ENCODE results near the gene RASD1. TPM values are rescaled to one million over a fixed set of nuclear protein-coding genes. Genes with fewer than 3 reads are reported as not detected.

The RASD1 gene
- total RNA-seq, 1 experiment from 2014 or later: not detected

- no TSS peak for BruUV-seq (replicated peaks)
- CTCF ChIA-PET: interaction anchor here (1.1 kb wide), 1 partner anchor 24 kb away, joined by 3 read pairs; no protein-coding TSS in a partner anchor
- Mint-ChIP-seq H3K27me3 (ENCODE audit: unreplicated experiment) (no peaks in the 10 kb centered on the region), H3K27ac (ENCODE audit: unreplicated experiment) (no peak overlapping the region), H3K4me1 (ENCODE audit: low read depth, unreplicated experiment) (no peaks in the 10 kb centered on the region), H3K9me3 (ENCODE audit: low read depth, unreplicated experiment) (no peaks in the 10 kb centered on the region), H3K36me3 (ENCODE audit: insufficient read depth, unreplicated experiment) (no peaks in the 10 kb centered on the region), H3K4me3 (ENCODE audit: low read depth, unreplicated experiment) (no peak overlapping the region)
- TF ChIP-seq CTCF (IDR thresholded peaks at IDR 0.05; ENCODE audit: unreplicated experiment): no peak
- no peak for DNase-seq
- intact Hi-C loops (cut with micrococcal nuclease; ENCODE audit: unreplicated experiment): no loop called here
These were observed 18.3 kb upstream of the RASD1 start for GRCh38 chr17:17514361-17514992.

GRCh38 chr17:17513626-17514025, 17.4 kb upstream of the RASD1 start:
- H3K36me3 Mint-ChIP-seq (ENCODE audit: insufficient read depth, unreplicated experiment): no peaks in the 10 kb centered on the region
- CTCF ChIA-PET: interaction anchor here (1.1 kb wide), 1 partner anchor 25 kb away, joined by 3 read pairs; no protein-coding TSS in a partner anchor
- no peak for DNase-seq
- TF ChIP-seq CTCF (IDR thresholded peaks at IDR 0.05; ENCODE audit: unreplicated experiment): no peak
- no peaks in the 10 kb centered on the region for H3K4me1 Mint-ChIP-seq (ENCODE audit: low read depth, unreplicated experiment)
- no peak overlapping the region for H3K4me3 Mint-ChIP-seq (ENCODE audit: low read depth, unreplicated experiment)
- intact Hi-C loops (cut with micrococcal nuclease; ENCODE audit: unreplicated experiment): no loop called here
- H3K27ac Mint-ChIP-seq (ENCODE audit: unreplicated experiment): no peak overlapping the region
- H3K9me3 Mint-ChIP-seq (ENCODE audit: low read depth, unreplicated experiment): no peaks in the 10 kb centered on the region
- no TSS peak for BruUV-seq (replicated peaks)
- H3K27me3 Mint-ChIP-seq (ENCODE audit: unreplicated experiment): no peaks in the 10 kb centered on the region

- H3K9me3 Mint-ChIP-seq (ENCODE audit: low read depth, unreplicated experiment): no peaks in the 10 kb centered on the region
- intact Hi-C loops (cut with micrococcal nuclease; ENCODE audit: unreplicated experiment): no loop called here
- no peak for TF ChIP-seq CTCF (IDR thresholded peaks at IDR 0.05; ENCODE audit: unreplicated experiment)
- no peaks in the 10 kb centered on the region for H3K27me3 Mint-ChIP-seq (ENCODE audit: unreplicated experiment)
- no peak overlapping the region for H3K4me3 Mint-ChIP-seq (ENCODE audit: low read depth, unreplicated experiment)
- no peaks in the 10 kb centered on the region for H3K36me3 Mint-ChIP-seq (ENCODE audit: insufficient read depth, unreplicated experiment)
- no TSS peak for BruUV-seq (replicated peaks)
- no peak overlapping the region for H3K27ac Mint-ChIP-seq (ENCODE audit: unreplicated experiment)
- H3K4me1 Mint-ChIP-seq (ENCODE audit: low read depth, unreplicated experiment): no peaks in the 10 kb centered on the region
- CTCF ChIA-PET: interaction anchor here (0.6 kb wide), 1 partner anchor 1194 kb away, joined by 6 read pairs; no protein-coding TSS in a partner anchor
- no peak for DNase-seq
These were observed 16.7 kb upstream of the RASD1 start for GRCh38 chr17:17512866-17513265.

GRCh38 chr17:17511881-17512858, 16.0 kb upstream of the RASD1 start:
- no peaks in the 10 kb centered on the region for H3K27me3 Mint-ChIP-seq (ENCODE audit: unreplicated experiment)
- H3K4me3 Mint-ChIP-seq (ENCODE audit: low read depth, unreplicated experiment): no peak overlapping the region
- no peak overlapping the region for H3K27ac Mint-ChIP-seq (ENCODE audit: unreplicated experiment)
- CTCF ChIA-PET: interaction anchor here (0.6 to 1.4 kb wide), 2 partner anchors 15 to 1193 kb away, joined by 5 to 6 read pairs; no protein-coding TSS in a partner anchor
- peak; percentile 50 for DNase-seq
- H3K9me3 Mint-ChIP-seq (ENCODE audit: low read depth, unreplicated experiment): no peaks in the 10 kb centered on the region
- no peaks in the 10 kb centered on the region for H3K36me3 Mint-ChIP-seq (ENCODE audit: insufficient read depth, unreplicated experiment)
- no TSS peak for BruUV-seq (replicated peaks)
- intact Hi-C loops (cut with micrococcal nuclease; ENCODE audit: unreplicated experiment): no loop called here
- TF ChIP-seq CTCF (IDR thresholded peaks at IDR 0.05; ENCODE audit: unreplicated experiment): no peak
- no peaks in the 10 kb centered on the region for H3K4me1 Mint-ChIP-seq (ENCODE audit: low read depth, unreplicated experiment)

Data from Calu3 (cell line).